SIG-M5 treated with dmso at 0.1 percent for 504 hours (cell line): ENCODE data around the gene SRC.

Source experiments
- DNase-seq: peaks from one replicate; lab custom pipeline; 2025; ENCODE audit not compliant: unreplicated experiment; lab: John Stamatoyannopoulos, UW

Gene SRC

DNA sequence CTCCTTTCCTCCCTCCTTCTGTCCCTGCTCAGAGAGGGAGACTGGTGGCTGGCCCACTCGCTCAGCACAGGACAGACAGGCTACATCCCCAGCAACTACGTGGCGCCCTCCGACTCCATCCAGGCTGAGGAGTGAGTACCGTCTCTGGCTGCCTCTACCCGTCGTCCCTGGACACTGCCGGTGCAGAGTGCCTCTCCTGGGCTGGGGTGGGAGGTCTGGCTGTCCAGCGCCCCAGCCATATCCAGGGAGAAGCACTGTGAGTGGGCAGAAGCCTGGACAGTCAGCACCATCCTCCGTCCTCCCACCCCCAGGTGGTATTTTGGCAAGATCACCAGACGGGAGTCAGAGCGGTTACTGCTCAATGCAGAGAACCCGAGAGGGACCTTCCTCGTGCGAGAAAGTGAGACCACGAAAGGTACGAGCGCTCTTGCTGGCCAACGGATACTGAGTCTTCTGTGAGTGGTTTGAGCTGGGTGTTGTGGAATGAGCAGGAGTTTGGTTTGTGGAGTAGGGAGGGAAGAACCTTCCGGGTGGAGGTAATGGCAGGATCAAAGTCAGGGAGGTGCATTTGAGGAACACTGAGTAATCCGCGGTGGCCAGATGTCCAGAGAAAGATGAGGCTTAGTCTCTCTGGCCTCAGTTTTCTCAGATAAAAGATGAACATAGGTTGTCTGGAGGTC is 48.1 kb downstream of the SRC start:
- DNase-seq, result no peak

DNA sequence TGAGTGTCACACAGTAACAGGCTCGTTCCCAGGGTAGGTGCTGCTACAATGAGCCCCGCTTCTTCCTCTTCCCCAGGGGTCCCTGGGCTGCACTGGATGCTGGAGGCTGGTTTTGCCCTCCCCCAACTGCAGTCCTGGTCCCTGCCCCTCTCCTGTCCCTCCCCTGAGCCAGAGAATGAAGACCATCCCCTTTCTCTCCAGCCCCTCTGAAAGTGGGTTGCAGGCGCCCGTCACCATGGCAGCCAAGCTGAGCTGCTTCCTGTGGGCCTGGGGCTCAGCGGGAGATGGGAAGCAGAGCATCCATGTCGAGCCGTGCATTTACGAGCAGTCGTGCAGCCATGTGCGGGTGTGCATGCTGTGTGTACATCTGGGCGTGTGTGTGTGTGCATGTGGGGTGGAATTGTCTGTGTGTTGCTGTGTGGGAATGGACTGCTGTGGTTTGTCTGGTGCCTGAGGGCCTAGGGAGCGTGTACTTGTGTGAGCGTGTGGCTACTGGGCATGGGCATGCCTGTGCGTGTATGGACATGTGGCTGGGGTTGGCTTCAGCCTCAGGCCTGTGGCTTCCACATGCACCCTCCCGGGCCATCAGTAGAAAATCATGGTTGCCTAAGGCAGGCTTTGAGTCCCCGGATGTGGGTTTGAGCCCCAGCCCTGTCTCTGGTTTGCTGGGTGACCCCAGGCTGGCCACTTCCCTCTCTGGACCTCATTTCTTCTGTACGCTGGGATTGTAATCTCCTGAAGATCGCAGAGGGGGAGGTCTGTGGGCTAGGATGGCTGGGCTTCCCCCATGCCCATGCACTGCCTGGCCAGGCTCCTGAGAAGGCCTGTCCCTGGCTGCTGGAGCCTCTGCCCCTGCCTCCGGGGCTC is 48.8 kb downstream of the SRC start:
- DNase-seq, result no peak

DNA sequence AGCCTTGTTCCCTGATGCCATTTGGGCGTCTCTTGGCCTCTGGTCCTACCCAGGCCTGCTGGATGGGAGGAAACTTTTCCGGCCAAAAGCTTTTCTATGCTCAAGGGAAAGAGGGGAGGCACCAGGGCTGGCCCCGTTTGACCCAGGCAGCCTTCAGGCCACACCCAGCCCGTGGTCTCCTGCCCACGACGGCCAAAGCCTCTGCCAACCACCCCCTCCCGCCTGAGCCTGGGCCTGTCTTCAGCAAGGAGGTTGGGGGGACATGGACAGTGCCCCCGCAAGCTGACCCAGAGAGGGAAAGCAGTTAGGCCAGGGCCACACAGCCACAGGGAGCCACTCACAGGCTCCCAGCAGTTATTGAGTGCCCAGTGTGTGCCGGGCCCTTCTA is 49.5 kb downstream of the SRC start:
- DNase-seq, result no peak

DNA sequence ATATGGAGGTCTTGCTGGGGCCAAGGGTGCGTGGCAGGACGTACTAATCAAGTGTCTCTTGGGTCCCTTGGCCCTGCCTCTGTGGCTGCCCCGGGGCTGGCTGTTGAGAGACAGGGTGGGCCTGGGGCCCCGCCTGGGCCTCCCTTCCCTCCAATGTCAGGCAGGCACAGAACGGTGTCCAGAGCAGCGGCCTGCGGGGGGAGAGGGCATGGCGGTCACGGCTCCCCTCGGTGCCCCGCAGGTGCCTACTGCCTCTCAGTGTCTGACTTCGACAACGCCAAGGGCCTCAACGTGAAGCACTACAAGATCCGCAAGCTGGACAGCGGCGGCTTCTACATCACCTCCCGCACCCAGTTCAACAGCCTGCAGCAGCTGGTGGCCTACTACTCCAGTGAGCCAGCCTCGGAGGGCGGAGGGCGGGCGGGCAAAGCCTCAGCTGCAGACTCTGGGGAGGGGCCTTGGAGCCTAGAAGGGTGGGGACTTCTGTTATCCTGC is 50.0 kb downstream of the SRC start:
- no peak for DNase-seq

DNA sequence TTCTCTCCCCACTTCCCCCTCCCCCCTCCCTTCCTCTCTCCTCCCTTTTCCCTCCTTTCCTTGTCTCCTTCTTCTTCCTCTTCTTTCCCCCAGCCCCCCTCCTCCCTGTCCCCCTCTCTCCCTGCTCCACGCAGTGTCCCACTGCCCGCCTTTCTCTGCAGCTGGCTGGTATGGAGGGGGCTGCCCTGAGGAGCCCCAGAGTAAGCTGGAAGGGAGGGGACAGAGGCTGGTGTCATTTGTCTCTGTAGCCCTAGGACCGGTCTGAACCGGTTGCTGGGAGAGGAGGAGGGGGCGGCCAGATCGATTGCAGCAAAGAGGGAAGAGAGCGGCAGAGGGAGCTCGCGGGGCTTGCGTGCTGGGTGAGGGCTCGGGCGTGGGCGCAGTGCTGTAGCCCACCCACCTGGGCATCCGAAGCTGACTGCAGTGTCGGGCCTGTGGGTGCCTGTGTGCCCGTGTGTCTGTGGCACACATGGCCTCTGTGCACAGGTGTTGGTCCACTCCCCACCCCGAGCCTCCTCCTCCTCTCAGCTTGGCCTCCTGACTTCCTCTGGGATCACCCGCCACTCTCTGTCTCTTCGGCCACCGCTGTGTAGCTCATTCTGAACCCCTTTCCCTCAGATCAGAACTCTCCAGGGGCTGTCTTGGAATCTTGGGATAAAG is 50.6 kb downstream of the SRC start:
- no peak for DNase-seq

DNA sequence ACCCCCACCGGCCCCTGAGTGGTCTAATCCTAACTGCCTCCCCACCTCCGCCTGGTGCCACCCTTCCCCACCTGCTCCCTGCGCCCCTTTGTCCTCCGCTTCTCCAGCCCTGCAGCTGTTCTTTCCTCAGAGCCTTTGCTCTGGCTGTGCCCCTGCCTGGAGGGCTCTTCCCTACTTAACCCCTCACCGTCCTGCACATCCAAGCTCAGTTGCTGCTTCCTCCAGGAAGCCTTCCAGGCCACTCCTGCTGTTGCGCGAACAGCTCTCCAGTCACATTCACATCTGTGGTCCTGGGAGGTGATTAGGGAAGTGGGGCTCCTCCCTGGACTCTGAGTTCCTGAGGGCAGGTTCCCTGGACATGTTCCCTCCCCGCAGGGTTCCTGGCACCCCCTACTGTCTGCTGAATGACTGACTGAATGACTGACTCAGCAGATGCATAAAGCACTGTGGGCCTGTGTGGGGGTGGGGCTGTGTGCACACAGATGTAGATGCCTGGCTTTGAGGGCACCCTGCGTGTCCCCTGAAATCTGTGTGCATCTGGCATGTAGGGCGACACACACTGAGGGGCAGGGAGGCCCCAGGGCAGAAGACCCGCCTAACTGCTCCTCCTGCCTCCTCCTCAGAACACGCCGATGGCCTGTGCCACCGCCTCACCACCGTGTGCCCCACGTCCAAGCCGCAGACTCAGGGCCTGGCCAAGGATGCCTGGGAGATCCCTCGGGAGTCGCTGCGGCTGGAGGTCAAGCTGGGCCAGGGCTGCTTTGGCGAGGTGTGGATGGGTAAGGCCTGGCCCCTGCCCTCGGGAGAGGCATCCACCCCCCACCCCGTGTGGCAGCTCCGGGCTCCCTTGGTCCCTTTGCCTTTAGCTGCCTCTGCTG is 51.4 kb downstream of the SRC start:
- DNase-seq, result no peak

DNA sequence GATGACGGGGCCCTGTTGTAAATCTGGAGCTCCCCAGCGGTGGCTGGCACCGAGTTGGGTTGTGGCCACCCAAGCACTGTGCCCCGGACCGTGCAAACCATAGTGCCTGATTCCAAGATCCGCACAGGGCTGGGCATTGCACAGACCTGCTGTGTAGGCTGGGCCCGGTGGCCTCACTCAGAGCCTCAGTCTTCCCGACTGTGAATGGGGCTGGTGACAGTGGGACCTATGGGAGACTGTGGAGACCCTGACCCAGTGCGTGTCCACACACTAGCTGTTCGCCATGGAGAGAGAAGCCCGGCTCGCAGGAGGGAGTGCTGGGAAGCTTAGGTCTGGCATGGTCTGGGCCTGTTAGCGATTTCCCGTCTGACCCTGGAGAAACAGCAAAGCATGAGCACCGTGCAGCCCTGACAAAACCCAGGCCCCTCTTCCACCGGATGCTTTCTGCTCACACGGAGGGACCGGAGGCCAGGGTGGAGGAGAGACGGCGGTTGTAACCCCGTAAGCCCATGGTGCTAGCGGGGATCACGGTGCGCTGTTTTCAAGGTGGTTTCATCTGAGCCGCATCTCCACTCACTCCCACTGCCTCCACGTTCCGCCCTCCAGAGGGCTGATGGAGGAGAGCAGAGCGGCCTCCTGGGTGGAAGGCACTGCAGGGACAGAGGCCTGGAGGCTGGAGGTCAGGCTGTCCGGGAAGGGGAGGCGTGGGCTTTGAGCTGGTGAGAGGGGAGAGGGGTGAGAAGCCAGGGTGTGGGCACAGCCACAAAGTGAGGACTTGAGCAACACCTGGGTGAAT is 52.2 kb downstream of the SRC start:
- no peak for DNase-seq

DNA sequence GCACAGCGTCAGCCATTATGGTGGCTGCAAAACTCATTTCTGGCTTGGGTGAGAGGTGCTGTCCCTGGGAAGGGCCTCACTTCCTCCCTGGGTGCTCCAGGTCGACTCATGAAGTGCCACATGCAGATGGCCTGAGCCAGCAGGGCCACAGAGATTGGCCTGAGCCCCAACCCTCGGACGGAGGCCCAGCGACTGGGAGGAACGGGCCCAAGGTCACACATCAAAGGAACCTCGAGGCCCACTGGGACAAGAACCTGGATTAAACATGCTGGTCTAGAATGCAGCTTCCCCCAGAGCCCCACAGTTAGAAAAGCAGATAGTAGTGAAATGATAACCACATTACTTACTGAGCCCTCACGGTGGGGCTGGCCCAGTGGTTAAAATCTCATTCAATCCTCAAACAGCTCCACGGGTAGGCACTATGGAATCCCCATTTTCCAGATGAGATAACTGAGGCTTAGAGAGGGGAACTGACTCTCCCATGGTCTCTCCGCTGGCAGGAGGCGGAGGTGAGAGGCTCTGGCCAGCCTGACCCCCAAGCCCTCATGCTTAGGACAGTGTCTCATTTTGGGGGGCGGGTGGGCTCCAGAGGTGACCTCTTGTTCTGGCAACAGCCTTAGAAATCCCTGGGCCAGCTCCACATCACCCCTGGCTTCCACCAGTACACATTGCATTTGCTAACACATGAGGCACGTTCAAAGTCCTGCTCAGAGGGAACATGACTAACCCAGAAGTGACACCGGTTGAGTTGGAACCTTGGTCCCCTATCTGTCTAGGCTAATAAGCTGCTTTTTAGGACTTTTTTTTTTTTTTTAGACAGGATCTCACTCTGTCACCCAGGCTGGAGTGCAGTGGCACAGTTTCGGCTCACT is 53.0 kb downstream of the SRC start:
- no peak for DNase-seq

DNA sequence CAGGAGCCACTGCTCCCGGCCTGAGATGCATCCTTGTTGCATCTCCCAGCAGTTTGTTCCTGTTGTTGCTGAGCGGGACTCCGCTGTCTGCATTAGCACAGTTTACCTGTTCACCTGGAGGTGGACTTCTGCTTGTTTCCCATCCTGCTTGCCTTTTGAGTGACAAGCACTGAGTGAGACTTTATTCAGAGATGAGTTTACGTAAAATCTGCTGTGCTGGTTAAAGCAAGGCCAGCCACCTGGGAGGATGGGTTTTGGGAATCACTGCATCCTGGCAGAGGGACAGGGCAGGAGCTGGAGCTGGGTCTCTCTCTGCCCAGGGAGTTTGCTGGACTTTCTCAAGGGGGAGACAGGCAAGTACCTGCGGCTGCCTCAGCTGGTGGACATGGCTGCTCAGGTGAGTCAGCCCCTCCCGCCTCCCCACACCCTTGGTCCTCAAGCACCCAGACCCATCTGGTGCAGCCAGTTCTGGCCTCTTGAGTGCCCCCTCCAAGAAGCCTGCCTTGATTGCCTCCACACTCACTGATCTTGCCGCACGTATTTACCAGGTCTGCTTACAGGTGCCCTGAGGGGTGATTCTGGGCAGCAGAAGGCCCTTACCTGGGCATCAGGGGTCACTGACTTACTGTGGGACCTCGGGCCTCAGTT is 55.5 kb downstream of the SRC start:
- no peak for DNase-seq

DNA sequence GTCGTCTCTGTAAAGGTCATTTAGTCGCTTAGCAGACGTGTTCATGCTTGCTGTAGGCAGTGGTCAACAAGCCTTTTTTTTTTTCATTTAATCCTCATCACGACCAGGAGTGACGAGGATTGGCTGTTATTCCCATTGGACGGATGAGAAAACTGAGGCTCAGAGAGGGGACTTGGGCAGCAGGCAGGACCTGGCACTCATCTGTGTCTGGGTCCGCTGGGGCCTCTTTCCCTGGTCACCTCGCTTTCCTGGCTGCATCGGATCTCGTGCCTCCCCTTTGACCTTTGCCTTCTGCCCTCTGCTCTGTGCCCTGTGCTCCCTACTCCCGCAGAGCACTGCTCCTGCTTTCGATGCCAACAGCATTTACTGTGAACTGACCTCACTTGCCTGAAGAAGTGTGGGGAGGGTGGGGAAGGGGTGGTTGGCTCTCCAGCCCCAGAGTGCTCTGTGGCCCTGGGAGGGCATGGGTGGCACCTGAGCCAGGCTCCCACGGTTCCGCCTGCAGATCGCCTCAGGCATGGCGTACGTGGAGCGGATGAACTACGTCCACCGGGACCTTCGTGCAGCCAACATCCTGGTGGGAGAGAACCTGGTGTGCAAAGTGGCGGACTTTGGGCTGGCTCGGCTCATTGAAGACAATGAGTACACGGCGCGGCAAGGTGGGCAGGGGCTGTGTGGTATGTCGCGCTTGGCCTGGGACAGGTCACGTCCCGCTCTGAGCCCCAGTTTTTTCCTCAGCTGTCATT is 56.2 kb downstream of the SRC start:
- DNase-seq, result no peak

DNA sequence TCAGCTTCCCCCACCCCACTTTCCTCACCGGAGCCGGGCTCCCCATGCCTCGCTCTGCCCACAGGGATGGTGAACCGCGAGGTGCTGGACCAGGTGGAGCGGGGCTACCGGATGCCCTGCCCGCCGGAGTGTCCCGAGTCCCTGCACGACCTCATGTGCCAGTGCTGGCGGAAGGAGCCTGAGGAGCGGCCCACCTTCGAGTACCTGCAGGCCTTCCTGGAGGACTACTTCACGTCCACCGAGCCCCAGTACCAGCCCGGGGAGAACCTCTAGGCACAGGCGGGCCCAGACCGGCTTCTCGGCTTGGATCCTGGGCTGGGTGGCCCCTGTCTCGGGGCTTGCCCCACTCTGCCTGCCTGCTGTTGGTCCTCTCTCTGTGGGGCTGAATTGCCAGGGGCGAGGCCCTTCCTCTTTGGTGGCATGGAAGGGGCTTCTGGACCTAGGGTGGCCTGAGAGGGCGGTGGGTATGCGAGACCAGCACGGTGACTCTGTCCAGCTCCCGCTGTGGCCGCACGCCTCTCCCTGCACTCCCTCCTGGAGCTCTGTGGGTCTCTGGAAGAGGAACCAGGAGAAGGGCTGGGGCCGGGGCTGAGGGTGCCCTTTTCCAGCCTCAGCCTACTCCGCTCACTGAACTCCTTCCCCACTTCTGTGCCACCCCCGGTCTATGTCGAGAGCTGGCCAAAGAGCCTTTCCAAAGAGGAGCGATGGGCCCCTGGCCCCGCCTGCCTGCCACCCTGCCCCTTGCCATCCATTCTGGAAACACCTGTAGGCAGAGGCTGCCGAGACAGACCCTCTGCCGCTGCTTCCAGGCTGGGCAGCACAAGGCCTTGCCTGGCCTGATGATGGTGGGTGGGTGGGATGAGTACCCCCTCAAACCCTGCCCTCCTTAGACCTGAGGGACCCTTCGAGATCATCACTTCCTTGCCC is 57.4 kb downstream of the SRC start:
- no peak for DNase-seq

DNA sequence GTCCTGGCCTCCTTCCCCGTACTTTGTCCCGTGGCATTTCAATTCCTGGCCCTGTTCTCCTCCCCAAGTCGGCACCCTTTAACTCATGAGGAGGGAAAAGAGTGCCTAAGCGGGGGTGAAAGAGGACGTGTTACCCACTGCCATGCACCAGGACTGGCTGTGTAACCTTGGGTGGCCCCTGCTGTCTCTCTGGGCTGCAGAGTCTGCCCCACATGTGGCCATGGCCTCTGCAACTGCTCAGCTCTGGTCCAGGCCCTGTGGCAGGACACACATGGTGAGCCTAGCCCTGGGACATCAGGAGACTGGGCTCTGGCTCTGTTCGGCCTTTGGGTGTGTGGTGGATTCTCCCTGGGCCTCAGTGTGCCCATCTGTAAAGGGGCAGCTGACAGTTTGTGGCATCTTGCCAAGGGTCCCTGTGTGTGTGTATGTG is 58.5 kb downstream of the SRC start:
- DNase-seq, result no peak

DNA sequence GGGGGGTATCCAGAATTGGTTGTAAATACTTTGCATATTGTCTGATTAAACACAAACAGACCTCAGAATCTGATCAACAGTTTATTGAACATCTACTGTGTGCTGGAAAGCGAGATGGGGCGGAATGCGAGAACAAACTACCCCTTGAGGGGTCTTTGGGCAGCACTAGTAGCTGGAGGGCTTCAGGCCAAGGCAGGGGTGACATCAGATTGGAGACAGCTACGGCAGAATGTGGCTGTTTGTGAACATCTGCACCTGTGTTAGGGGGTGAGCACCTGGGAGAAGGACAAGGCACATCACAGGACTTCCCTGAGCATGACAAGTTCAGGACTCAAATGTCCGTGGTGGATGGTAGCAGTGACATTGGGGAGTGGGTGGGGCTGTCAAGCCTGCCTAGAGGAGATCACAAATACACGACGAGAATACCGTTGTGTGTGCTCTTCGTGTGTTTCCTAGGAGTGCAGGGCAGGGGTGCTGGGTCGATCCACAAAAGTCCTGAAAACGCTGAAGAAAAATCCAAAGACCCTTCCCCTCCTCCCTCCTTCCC is 59.5 kb downstream of the SRC start:
- no peak for DNase-seq

DNA sequence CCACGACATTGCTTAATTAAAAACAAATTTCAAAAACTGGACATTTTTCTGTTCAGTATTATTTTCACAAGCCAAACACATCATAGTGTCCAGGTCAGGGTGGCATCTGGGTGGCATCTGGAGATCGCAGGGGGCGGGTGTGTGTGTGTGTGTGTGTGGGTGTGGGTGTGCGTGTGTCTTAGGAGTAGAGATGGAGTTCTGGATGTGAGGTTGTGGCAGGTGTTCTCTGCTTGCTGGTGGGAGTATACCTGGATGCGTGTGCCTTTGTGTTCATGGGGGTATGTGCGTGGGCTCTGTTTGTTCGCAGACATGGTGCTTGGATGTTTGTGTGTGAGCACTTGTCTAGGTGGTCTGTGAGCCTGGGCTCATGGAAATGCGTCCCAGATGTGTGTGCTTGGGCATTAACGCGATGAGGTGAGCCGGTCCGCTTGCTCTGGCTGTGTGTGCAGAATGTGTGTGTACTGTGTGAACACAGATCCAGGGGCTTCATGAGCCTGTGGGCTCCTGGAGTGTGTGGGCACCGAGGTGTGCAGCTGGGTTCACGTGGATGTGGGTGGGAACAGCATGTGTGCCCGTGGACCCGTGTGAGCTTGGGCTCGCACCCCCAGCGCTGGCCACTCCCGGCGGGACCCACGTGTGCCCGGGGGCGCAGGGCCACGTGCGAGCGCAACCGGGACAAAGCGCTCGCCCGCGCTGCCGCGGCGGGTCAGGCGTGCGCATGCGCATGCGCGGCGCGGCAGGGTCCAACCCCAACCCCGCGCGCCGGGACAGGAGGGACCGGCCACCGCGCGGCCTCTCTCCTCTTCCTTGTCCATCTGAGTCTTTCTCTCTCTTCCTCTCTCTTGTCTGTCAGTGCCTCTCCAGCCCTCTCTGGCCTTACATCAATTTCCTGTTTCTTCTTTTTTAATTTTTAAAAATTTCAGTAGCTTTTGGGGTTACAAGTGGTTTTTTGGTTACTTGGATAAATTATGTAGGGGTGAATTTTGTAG is 60.4 kb downstream of the SRC start:
- DNase-seq, result peak; percentile 35

DNA sequence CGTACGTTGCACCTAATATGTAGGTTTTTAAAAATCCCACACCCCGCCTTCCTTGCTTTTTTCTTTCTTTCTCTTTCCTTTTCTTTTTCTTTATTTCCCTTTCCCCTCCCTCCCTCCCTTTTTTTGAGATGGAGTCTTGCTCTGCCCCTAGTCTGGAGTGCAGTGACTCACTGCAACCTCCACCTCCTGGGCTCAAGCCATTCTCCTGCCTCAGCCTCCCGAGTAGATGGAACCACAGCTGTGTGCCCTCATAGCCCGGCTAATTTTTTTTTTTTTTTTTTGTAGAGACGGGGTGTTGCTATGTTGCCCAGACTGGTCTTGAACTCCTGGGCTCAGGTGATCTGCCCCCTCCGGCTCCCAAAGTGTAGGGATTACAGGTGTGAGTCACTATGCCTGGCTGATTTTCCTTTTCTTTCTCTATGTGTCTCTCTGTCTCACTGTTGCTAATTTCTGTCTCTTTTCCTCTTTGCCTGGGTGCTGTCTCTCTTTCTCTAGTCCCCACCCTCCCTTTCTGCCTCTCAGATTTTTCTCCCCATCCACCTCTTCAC is 61.2 kb downstream of the SRC start:
- no peak for DNase-seq
